HEK293 (cell line): Measurements from ENCODE around the gene CCL24.

Source experiments
- CTCF ChIA-PET: fragments of 350-600 bp; formaldehyde crosslinking; extraction: SDS; loops from one replicate; lab custom pipeline; 2021; ENCODE audit warnings: antibody characterized with exemption; lab: Yijun Ruan, JAX
- POLR2A ChIA-PET: fragments of 300-600 bp; formaldehyde crosslinking; extraction: SDS; loops from one replicate; lab custom pipeline; 2020; ENCODE audit warnings: antibody characterized with exemption, inconsistent platforms; lab: Yijun Ruan, JAX
- H3K27ac ChIP-seq: fragments of 200-500 bp; sonication (Bioruptor generic); 2 replicates; pipeline ENCODE4 v1.5.1; 2014; ENCODE audit warnings: low read depth, low read length, control low read depth, inconsistent platforms; ENCODE audit errors: extremely low read depth
- H3K36me3 ChIP-seq, 2 experiments: fragments of 200-500 bp in 1 of 2; sonication (Bioruptor generic) in 1 of 2; 1 replicate in 1 of 2; 2 replicates in 1 of 2; pipeline ENCODE4 v1.5.1; 2014 to 2017; ENCODE audit warnings: inconsistent platforms in 2 of 2, low read length in 2 of 2; ENCODE audit not compliant: control insufficient read depth in 2 of 2, insufficient read depth in 1 of 2
- H3K4me1 ChIP-seq: fragments of 200-500 bp; sonication (Bioruptor generic); 2 replicates; pipeline ENCODE4 v1.5.1; 2014; ENCODE audit warnings: mild to moderate bottlenecking, low read length, inconsistent platforms; ENCODE audit not compliant: control insufficient read depth, insufficient read depth
- H3K4me3 ChIP-seq: 2 replicates; pipeline ENCODE4 v1.5.1; 2011; ENCODE audit warnings: low read depth, mild to moderate bottlenecking, control low read depth, low read length, moderate library complexity
- H3K9me3 ChIP-seq: fragments of 200-500 bp; sonication (Bioruptor generic); 2 replicates; pipeline ENCODE4 v1.5.1; 2014; ENCODE audit warnings: low read depth, low read length, inconsistent platforms; ENCODE audit not compliant: control insufficient read depth, insufficient read depth
- EGR2 ChIP-seq: fragments of 450-650 bp; formaldehyde crosslinking; IDR thresholded peaks from 2 replicates; pipeline ENCODE4 v1.5.1; 2016; ENCODE audit warnings: low read depth, missing biosample characterization, missing genetic modification characterization
- ELK4 ChIP-seq: IDR thresholded peaks from 2 replicates; pipeline ENCODE4 v1.6.1; 2011; ENCODE audit warnings: mild to moderate bottlenecking, low read depth, low read length, borderline replicate concordance
- GLIS2 ChIP-seq: fragments of 450-650 bp; formaldehyde crosslinking; IDR thresholded peaks from 2 replicates; pipeline ENCODE4 v1.5.1; 2016; ENCODE audit warnings: missing biosample characterization, missing genetic modification characterization
- MYNN ChIP-seq: fragments of 450-650 bp; formaldehyde crosslinking; IDR thresholded peaks from 2 replicates; pipeline ENCODE4 v1.5.1; 2016; ENCODE audit warnings: missing biosample characterization, missing genetic modification characterization, borderline replicate concordance
- OSR2 ChIP-seq: fragments of 450-650 bp; formaldehyde crosslinking; IDR thresholded peaks from 2 replicates; pipeline ENCODE4 v1.5.1; 2016; ENCODE audit warnings: missing biosample characterization, missing genetic modification characterization
- PRDM1 ChIP-seq: fragments of 450-650 bp; formaldehyde crosslinking; IDR thresholded peaks from 2 replicates; pipeline ENCODE4; 2016; ENCODE audit warnings: missing biosample characterization, missing genetic modification characterization
- REST ChIP-seq: fragments of 450-650 bp; formaldehyde crosslinking; IDR thresholded peaks from 2 replicates; pipeline ENCODE4 v1.5.1; 2016; ENCODE audit warnings: missing biosample characterization, missing genetic modification characterization
- YY2 ChIP-seq: fragments of 450-650 bp; formaldehyde crosslinking; IDR thresholded peaks from 2 replicates; pipeline ENCODE4 v1.5.1; 2016; ENCODE audit warnings: missing biosample characterization, missing genetic modification characterization
- ZFHX2 ChIP-seq: fragments of 450-650 bp; formaldehyde crosslinking; conservative IDR thresholded peaks from 2 replicates; pipeline ENCODE4 v1.5.1; 2016; ENCODE audit warnings: missing biosample characterization, missing genetic modification characterization
- ZFP41 ChIP-seq: fragments of 450-650 bp; formaldehyde crosslinking; IDR thresholded peaks from 2 replicates; pipeline ENCODE4 v1.5.1; 2016; ENCODE audit warnings: missing biosample characterization, missing genetic modification characterization, borderline replicate concordance
- ZNF175 ChIP-seq: fragments of 450-650 bp; formaldehyde crosslinking; IDR thresholded peaks from 2 replicates; pipeline ENCODE4 v1.5.1; 2016; ENCODE audit warnings: missing biosample characterization, missing genetic modification characterization
- ZNF184 ChIP-seq: fragments of 450-650 bp; IDR thresholded peaks from 2 replicates; pipeline ENCODE4 v1.5.1; 2018; ENCODE audit warnings: missing biosample characterization, mild to moderate bottlenecking, missing genetic modification characterization
- ZNF23 ChIP-seq: fragments of 450-650 bp; formaldehyde crosslinking; IDR thresholded peaks from 2 replicates; pipeline ENCODE4 v1.5.1; 2016; ENCODE audit warnings: missing biosample characterization, missing genetic modification characterization, borderline replicate concordance
- ZNF24 ChIP-seq: fragments of 450-650 bp; formaldehyde crosslinking; IDR thresholded peaks from 2 replicates; pipeline ENCODE4 v1.5.1; 2016; ENCODE audit warnings: missing biosample characterization, missing genetic modification characterization
- ZNF26 ChIP-seq: fragments of 450-650 bp; formaldehyde crosslinking; IDR thresholded peaks from 2 replicates; pipeline ENCODE4 v1.5.1; 2016; ENCODE audit warnings: missing biosample characterization, missing genetic modification characterization
- ZNF366 ChIP-seq: fragments of 450-650 bp; formaldehyde crosslinking; conservative IDR thresholded peaks from 2 replicates; pipeline ENCODE4 v1.5.1; 2016; ENCODE audit warnings: missing biosample characterization, missing genetic modification characterization
- ZNF433 ChIP-seq: fragments of 450-650 bp; formaldehyde crosslinking; IDR thresholded peaks from 2 replicates; pipeline ENCODE4 v1.5.1; 2016; ENCODE audit warnings: missing biosample characterization, missing genetic modification characterization, low read depth
- ZNF776 ChIP-seq: fragments of 450-650 bp; formaldehyde crosslinking; IDR thresholded peaks from 2 replicates; pipeline ENCODE4 v1.5.0; 2017; ENCODE audit warnings: missing biosample characterization, missing genetic modification characterization, borderline replicate concordance
- ZNF777 ChIP-seq: fragments of 450-650 bp; formaldehyde crosslinking; IDR thresholded peaks from 2 replicates; pipeline ENCODE4 v1.5.1; 2017; ENCODE audit warnings: missing biosample characterization, missing genetic modification characterization, borderline replicate concordance
- ZNF792 ChIP-seq: fragments of 450-650 bp; formaldehyde crosslinking; IDR thresholded peaks from 2 replicates; pipeline ENCODE4 v1.5.1; 2016; ENCODE audit warnings: missing biosample characterization, missing genetic modification characterization
- ZSCAN16 ChIP-seq: fragments of 450-650 bp; formaldehyde crosslinking; IDR thresholded peaks from 2 replicates; pipeline ENCODE4 v1.5.1; 2016; ENCODE audit warnings: missing biosample characterization, missing genetic modification characterization
- ZSCAN30 ChIP-seq: fragments of 450-650 bp; IDR thresholded peaks from 2 replicates; pipeline ENCODE4 v1.5.1; 2018; ENCODE audit warnings: missing biosample characterization, mild to moderate bottlenecking, missing genetic modification characterization, moderate library complexity
- TF ChIP-seq, protein P1 (sequence below): fragments of 450-650 bp; IDR thresholded peaks from 2 replicates; pipeline ENCODE4 v1.5.1; 2018; ENCODE audit warnings: missing biosample characterization, missing genetic modification characterization
- TF ChIP-seq, protein P2 (sequence below): fragments of 450-650 bp; formaldehyde crosslinking; IDR thresholded peaks from 2 replicates; pipeline ENCODE4 v1.5.1; 2016; ENCODE audit warnings: missing biosample characterization, missing genetic modification characterization
- TF ChIP-seq, protein P3 (sequence below): fragments of 450-650 bp; formaldehyde crosslinking; IDR thresholded peaks from 2 replicates; pipeline ENCODE4 v1.5.1; 2016; ENCODE audit warnings: missing biosample characterization, missing genetic modification characterization

The CCL24 gene

DNA sequence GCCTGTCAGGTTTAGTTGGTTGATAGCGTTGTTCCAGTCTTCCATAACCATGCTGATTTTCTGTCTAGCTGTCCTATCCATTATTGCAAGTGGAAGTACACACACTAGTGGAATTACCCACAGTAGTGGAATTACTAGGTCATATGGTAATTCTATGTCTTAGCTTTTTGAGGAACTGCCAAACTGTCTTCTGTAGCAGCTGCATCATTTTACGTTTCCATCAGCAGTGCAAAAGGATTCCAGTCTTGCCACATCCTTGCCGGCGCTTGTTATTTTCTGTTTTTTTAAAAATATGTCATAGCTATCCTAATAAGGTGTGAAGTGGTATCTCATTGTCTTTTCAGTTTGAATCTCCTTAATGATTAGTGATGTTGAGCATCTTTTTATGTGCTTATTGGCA lies 48.0 kb upstream of the CCL24 start (continued):
- no peak for TF ChIP-seq MYNN (tag by site-specific recombination)
- TF ChIP-seq ZFP41: no peak
- TF ChIP-seq ZNF777 (tag by site-specific recombination): no peak
- no peak for TF ChIP-seq ZFHX2 (tag by site-specific recombination)
- TF ChIP-seq OSR2 (tag by site-specific recombination): no peak
- TF ChIP-seq ZNF184 (tag by site-specific recombination): no peak
- no peak for TF ChIP-seq ZSCAN30 (tag by site-specific recombination)

GRCh38 chr7:75858410-75858809 lies 44.8 kb upstream of the CCL24 start:
- POLR2A ChIA-PET: no interaction called here
- H3K36me3 ChIP-seq: no peaks in the 10 kb centered on the region
- no peak for TF ChIP-seq ZNF23
- TF ChIP-seq, protein P1, sequence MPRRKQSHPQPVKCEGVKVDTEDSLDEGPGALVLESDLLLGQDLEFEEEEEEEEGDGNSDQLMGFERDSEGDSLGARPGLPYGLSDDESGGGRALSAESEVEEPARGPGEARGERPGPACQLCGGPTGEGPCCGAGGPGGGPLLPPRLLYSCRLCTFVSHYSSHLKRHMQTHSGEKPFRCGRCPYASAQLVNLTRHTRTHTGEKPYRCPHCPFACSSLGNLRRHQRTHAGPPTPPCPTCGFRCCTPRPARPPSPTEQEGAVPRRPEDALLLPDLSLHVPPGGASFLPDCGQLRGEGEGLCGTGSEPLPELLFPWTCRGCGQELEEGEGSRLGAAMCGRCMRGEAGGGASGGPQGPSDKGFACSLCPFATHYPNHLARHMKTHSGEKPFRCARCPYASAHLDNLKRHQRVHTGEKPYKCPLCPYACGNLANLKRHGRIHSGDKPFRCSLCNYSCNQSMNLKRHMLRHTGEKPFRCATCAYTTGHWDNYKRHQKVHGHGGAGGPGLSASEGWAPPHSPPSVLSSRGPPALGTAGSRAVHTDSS (tag by site-specific recombination): no peak
- no peak for TF ChIP-seq ZNF792 (tag by site-specific recombination)
- no peak for TF ChIP-seq ZNF24 (tag by site-specific recombination)
- peak; percentile 74 for TF ChIP-seq ZNF366
- TF ChIP-seq ZNF175 (tag by site-specific recombination): no peak
- peak; percentile 95 for TF ChIP-seq PRDM1 (tag by site-specific recombination)
- H3K27ac ChIP-seq: no peak overlapping the region
- CTCF ChIA-PET: no interaction called here
- no peaks in the 10 kb centered on the region for H3K4me1 ChIP-seq
- H3K4me3 ChIP-seq: no peak overlapping the region
- H3K9me3 ChIP-seq: no peaks in the 10 kb centered on the region

DNA sequence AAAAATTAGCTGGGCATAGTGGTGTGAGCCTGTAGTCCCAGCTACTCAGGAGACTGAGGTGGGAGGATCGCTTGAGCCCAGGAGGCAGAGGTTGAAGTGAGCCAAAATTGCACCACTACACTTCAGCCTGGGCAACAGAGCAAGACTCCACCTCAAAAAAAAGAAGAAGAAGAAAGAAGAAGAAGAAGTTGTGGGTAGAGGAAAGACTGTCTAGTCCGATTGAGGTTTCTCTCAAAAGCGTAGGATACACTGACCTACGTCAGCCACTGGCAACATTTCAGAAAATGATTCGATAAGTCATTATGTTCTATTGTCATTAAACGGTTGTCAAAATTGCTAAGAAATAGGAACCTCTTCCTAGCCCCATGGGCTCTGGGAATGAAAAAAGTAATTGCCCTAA lies 42.9 kb upstream of the CCL24 start:
- CTCF ChIA-PET: interaction anchor here (0.6 to 1.3 kb wide), 3 partner anchors 10 to 310 kb away, joined by 3 to 6 read pairs (median 3); no protein-coding TSS in a partner anchor
- POLR2A ChIA-PET: no interaction called here
- no peak for TF ChIP-seq ZSCAN16 (tag by site-specific recombination)
- no peak for TF ChIP-seq REST (tag by site-specific recombination)
- no peak for TF ChIP-seq ZNF26 (tag by site-specific recombination)
- no peak for TF ChIP-seq GLIS2 (tag by site-specific recombination)
- TF ChIP-seq YY2 (tag by site-specific recombination): no peak
- no peak for TF ChIP-seq EGR2 (tag by site-specific recombination)
- TF ChIP-seq, protein P2, sequence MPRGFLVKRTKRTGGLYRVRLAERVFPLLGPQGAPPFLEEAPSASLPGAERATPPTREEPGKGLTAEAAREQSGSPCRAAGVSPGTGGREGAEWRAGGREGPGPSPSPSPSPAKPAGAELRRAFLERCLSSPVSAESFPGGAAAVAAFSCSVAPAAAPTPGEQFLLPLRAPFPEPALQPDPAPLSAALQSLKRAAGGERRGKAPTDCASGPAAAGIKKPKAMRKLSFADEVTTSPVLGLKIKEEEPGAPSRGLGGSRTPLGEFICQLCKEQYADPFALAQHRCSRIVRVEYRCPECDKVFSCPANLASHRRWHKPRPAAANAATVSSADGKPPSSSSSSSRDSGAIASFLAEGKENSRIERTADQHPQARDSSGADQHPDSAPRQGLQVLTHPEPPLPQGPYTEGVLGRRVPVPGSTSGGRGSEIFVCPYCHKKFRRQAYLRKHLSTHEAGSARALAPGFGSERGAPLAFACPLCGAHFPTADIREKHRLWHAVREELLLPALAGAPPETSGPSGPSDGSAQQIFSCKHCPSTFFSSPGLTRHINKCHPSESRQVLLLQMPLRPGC (tag by site-specific recombination): no peak
- TF ChIP-seq ELK4: no peak
- no peak for TF ChIP-seq ZNF433
- no peak for TF ChIP-seq ZNF776 (tag by site-specific recombination)
- TF ChIP-seq, protein P3, sequence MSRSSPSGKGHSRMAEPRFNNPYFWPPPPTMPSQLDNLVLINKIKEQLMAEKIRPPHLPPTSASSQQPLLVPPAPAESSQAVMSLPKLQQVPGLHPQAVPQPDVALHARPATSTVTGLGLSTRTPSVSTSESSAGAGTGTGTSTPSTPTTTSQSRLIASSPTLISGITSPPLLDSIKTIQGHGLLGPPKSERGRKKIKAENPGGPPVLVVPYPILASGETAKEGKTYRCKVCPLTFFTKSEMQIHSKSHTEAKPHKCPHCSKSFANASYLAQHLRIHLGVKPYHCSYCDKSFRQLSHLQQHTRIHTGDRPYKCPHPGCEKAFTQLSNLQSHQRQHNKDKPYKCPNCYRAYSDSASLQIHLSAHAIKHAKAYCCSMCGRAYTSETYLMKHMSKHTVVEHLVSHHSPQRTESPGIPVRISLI: no peak

More for the DNA sequence above, 42.9 kb upstream of the CCL24 start:
- no peaks in the 10 kb centered on the region for H3K4me1 ChIP-seq
- H3K9me3 ChIP-seq: no peaks in the 10 kb centered on the region
- no peak overlapping the region for H3K4me3 ChIP-seq
- H3K27ac ChIP-seq: no peak overlapping the region
- H3K36me3 ChIP-seq: no peaks in the 10 kb centered on the region
